K562 (cell line): Measurements from ENCODE around the gene ECI2. TPM values are rescaled to one million over a fixed set of nuclear protein-coding genes. Genes with fewer than 3 reads are reported as not detected.

ENCODE experiments used
- ATAC-seq: fragments of 200-7000 bp; cut with Tn5 transposase; 3 replicates; pipeline ENCODE4 v1.9.1; 2020; ENCODE audit warnings: moderate library complexity
- BruUV-seq: library from RNA; stranded (reverse); fragments of 400-500 nt; replicated peaks from 2 replicates; lab custom pipeline; 2021; lab: Mats Ljungman, UMichigan
- CTCF ChIA-PET: fragments of 300-600 bp; formaldehyde crosslinking; extraction: SDS; loops from one replicate; lab custom pipeline; 2021; ENCODE audit warnings: low intra/inter-chr PET ratio; lab: Yijun Ruan, JAX
- POLR2A ChIA-PET: fragments of 300-600, 350-650 bp; sonication (Branson Sonifier 250); formaldehyde crosslinking; extraction: SDS; loops from one replicate; lab custom pipeline; 2021; ENCODE audit warnings: antibody characterized with exemption, inconsistent platforms; lab: Yijun Ruan, JAX
- DNase-seq, 4 experiments: peaks; one replicate each; pipeline versions ENCODE4 v3.0.0 to v3.0.0-alpha.2; 2011 to 2018; ENCODE audit warnings: low spot score in 3 of 4, mixed read lengths in 3 of 4; ENCODE audit errors: extremely low read depth in 1 of 4
- FAIRE-seq: peaks from 2 replicates; lab custom pipeline; 2011; peaks lifted over from hg19 to GRCh38; lab: Jason Lieb, UNC
- H2AFZ ChIP-seq: 2 replicates; pipeline ENCODE4 v1.6.0; 2011; ENCODE audit warnings: low read depth, low read length, control low read depth, inconsistent platforms
- H3K27ac ChIP-seq: fragments of 200-600 bp; 3 replicates; pipeline ENCODE4 v1.8.0; 2011; ENCODE audit warnings: low read depth, mild to moderate bottlenecking, control low read depth, inconsistent platforms, low read length, moderate library complexity, mixed read lengths; ENCODE audit errors: extremely low read depth
- H3K27me3 ChIP-seq, 2 experiments: fragments of 300-600 bp in 1 of 2; 2 replicates in 1 of 2; 3 replicates in 1 of 2; pipeline versions ENCODE4 v1.6.0 to v1.8.0; 2011; ENCODE audit warnings: inconsistent platforms in 2 of 2, low read length in 2 of 2, mild to moderate bottlenecking in 1 of 2, mixed read lengths in 1 of 2, moderate library complexity in 1 of 2; ENCODE audit not compliant: control insufficient read depth in 2 of 2, insufficient read depth in 2 of 2
- H3K36me3 ChIP-seq: fragments of 300-600 bp; 3 replicates; pipeline ENCODE4 v1.8.0; 2011; ENCODE audit warnings: mild to moderate bottlenecking, low read length, inconsistent platforms; ENCODE audit not compliant: control insufficient read depth, insufficient read depth
- H3K4me1 ChIP-seq, 2 experiments: fragments of 200-600 bp in 1 of 2; replicated peaks in 1 of 2; 2 replicates in 1 of 2; 3 replicates in 1 of 2; pipeline versions ENCODE4 v1.5.1 to v1.8.0; 2011; ENCODE audit warnings: inconsistent platforms in 2 of 2, low read length in 2 of 2, mild to moderate bottlenecking in 1 of 2, mixed read lengths in 1 of 2, moderate library complexity in 1 of 2; ENCODE audit not compliant: control insufficient read depth in 2 of 2, insufficient read depth in 2 of 2
- H3K4me2 ChIP-seq: 2 replicates; pipeline ENCODE4 v1.6.1; 2011; ENCODE audit warnings: low read length, control low read depth, inconsistent platforms, mixed read lengths; ENCODE audit not compliant: insufficient read depth
- H3K4me3 ChIP-seq: fragments of 200-600 bp; sonication (generic), shearing (Covaris generic); 2 replicates; pipeline ENCODE4 v1.5.1; 2016; ENCODE audit warnings: control low read depth, inconsistent platforms
- H3K79me2 ChIP-seq: fragments of 200-600 bp; 3 replicates; pipeline ENCODE4 v1.8.0; 2011; ENCODE audit warnings: low read length, inconsistent platforms; ENCODE audit not compliant: control insufficient read depth, insufficient read depth
- H3K9ac ChIP-seq, 2 experiments: 2 replicates each; pipeline versions ENCODE4 v1.6.0 to v1.6.1; 2011; ENCODE audit warnings: low read depth in 2 of 2, low read length in 2 of 2, control low read depth in 1 of 2, inconsistent platforms in 1 of 2, mild to moderate bottlenecking in 1 of 2, mixed read lengths in 1 of 2; ENCODE audit not compliant: insufficient read depth in 1 of 2
- H3K9me1 ChIP-seq: one replicate; pipeline ENCODE4 v1.6.0; 2011; ENCODE audit warnings: inconsistent platforms, mild to moderate bottlenecking, low read length, moderate library complexity; ENCODE audit not compliant: control insufficient read depth, insufficient read depth
- H3K9me3 ChIP-seq: replicated peaks from 2 replicates; pipeline ENCODE4 v1.5.1; 2011; ENCODE audit warnings: low read depth, low read length, inconsistent platforms; ENCODE audit not compliant: control insufficient read depth, insufficient read depth
- H4K20me1 ChIP-seq: replicated peaks from 2 replicates; pipeline ENCODE4 v1.6.1; 2011; ENCODE audit warnings: low read length, inconsistent platforms, mixed read lengths; ENCODE audit not compliant: control insufficient read depth, insufficient read depth
- ASH1L ChIP-seq: fragments of 450-650 bp; IDR thresholded peaks from 2 replicates; pipeline ENCODE4 v1.6.1; 2018; ENCODE audit warnings: borderline replicate concordance, mild to moderate bottlenecking, low read depth; ENCODE audit not compliant: partially characterized antibody
- CHD2 ChIP-seq: IDR thresholded peaks from 2 replicates; pipeline ENCODE4 v1.6.1; 2011; ENCODE audit warnings: low read depth, low read length
- FOS ChIP-seq: IDR thresholded peaks from 3 replicates; pipeline ENCODE4 v1.6.1; 2011; ENCODE audit not compliant: insufficient read length; ENCODE audit errors: extremely low read depth
- KAT2B ChIP-seq: IDR thresholded peaks from one replicate; pipeline ENCODE4 v1.6.1; 2012; ENCODE audit warnings: low read depth, mild to moderate bottlenecking, control low read depth, inconsistent platforms, low read length, moderate library complexity
- NFYB ChIP-seq: IDR thresholded peaks from 2 replicates; pipeline ENCODE4 v1.6.1; 2011; ENCODE audit warnings: mild to moderate bottlenecking, moderate library complexity; ENCODE audit not compliant: insufficient read length; ENCODE audit errors: extremely low read depth
- RBM25 ChIP-seq: fragments of 200-400 bp; formaldehyde crosslinking; IDR thresholded peaks from 2 replicates; pipeline ENCODE4 v1.6.1; 2018; ENCODE audit warnings: low read length, low read depth, moderate library complexity; ENCODE audit not compliant: severe bottlenecking
- RNF2 ChIP-seq: sonication (generic); IDR thresholded peaks from 2 replicates; pipeline ENCODE4 v1.6.1; 2016
- SP2 ChIP-seq: IDR thresholded peaks from 2 replicates; pipeline ENCODE4 v1.6.1; 2011; ENCODE audit warnings: mild to moderate bottlenecking, low read depth, low read length, moderate library complexity; ENCODE audit not compliant: poor library complexity, severe bottlenecking; ENCODE audit errors: extremely low read depth
- ZKSCAN1 ChIP-seq: fragments of 150-350 bp; IDR thresholded peaks from 2 replicates; pipeline ENCODE4 v1.6.1; 2016; ENCODE audit warnings: low read depth, low read length
- WGBS: fragments of 100-300 bp; shearing (Covaris generic); methylation state at CpG from one replicate; pipeline ENCODE4 v1.1.6; 2016; ENCODE audit warnings: low coverage, mixed read lengths; ENCODE audit not compliant: insufficient coverage; ENCODE audit errors: missing lambda C conversion rate; 5-methylcytosine and 5-hydroxymethylcytosine counted together
- in situ Hi-C: fragments of 300-500 bp; cut with MboI; formaldehyde crosslinking; loops from 4 replicates; pipeline ENCODE4 v1.15.0; 2018; ENCODE audit warnings: inconsistent platforms, mixed read lengths
- intact Hi-C: fragments of 100-400 bp; cut with micrococcal nuclease; formaldehyde crosslinking; loops from 2 replicates; pipeline ENCODE4 v1.14.2; 2022
- polyA plus RNA-seq, 8 experiments: library from polyadenylated mRNA; depleted of rRNA in 4 of 8; stranded (reverse) in 5 of 8; unstranded in 3 of 8; fragments of >200 nt; fragmentation: Nextera tagmentation in 2 of 8; fragmentation: Illumina TruSeq in 1 of 8; extraction: Ambion mirVana in 2 of 8; extraction: Trizol in 1 of 8; gene quantifications; 2 replicates each; pipeline versions ENCODE4 v1.2.1 to v1.2.3, GENCODE V29; 2011 to 2014; ENCODE audit warnings: inconsistent platforms in 1 of 8, missing spikeins in 1 of 8
- total RNA-seq, 7 experiments: library from RNA; depleted of rRNA in 6 of 7; stranded (reverse); fragments of >200 nt in 6 of 7; fragmentation: Illumina TruSeq in 2 of 7; extraction: Trizol in 2 of 7; gene quantifications; 2 replicates each; pipeline versions ENCODE4 v1.2.1 to v1.2.3, GENCODE V29; 2011 to 2021; ENCODE audit warnings: low replicate concordance in 1 of 7
- TF ChIP-seq, protein P1 (sequence below): fragments of 200-400 bp; formaldehyde crosslinking; IDR thresholded peaks from 2 replicates; pipeline ENCODE4 v1.6.1; 2017; ENCODE audit warnings: mild to moderate bottlenecking, low read depth, low read length, moderate library complexity
- TF ChIP-seq, protein P2 (sequence below), 2 experiments: IDR thresholded peaks in 1 of 2; conservative IDR thresholded peaks in 1 of 2; 2 replicates each; pipeline ENCODE4 v1.6.1; 2016; ENCODE audit warnings: low read depth in 2 of 2, mild to moderate bottlenecking in 1 of 2, missing compliant biosample characterization in 1 of 2, missing genetic modification characterization in 1 of 2, moderate library complexity in 1 of 2
- TF ChIP-seq, protein P3 (sequence below): fragments of 450-650 bp; IDR thresholded peaks from 2 replicates; pipeline ENCODE4 v1.6.1; 2016
- TF ChIP-seq, protein P4 (sequence below): fragments of 450-650 bp; formaldehyde crosslinking; IDR thresholded peaks from 2 replicates; pipeline ENCODE4 v1.4.0; 2020; ENCODE audit warnings: mild to moderate bottlenecking, moderate library complexity

The ECI2 gene
- total and polyA plus RNA-seq, 9 of the 15 experiments (the other 6 are each of a cell fraction or from before 2014, with no cell fraction given), result 80.7 to 377 (median 142) TPM

DNA sequence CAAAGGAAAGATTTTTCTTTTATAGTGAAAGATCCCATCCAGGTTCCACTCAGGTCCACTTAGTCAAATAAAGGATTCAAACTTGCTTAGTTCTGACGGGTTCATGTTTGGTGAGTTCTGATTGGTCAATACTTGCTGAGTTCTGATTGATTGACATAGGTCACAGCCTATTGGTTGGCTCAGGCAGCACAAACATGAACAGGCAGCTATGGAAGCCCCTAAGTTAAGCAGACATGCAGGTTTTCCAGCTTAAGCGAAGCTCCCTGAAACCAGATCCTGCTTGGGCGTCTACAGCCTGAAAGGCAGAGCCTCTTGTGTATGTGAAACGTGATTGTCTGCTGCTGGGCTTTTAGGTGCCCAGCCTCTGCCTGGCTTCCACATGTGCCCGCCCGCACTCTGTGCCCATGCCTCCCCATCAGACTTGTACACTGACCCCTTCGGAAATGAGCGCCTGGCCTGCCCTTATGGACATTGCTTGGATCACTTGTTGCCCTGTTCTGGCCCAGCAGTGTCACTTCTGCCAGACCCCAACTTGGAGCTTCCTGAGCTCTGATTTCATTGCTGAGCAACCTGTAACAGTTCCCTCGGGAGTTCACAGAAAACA, 45.4 kb upstream of the ECI2 start:
- H3K9me1 ChIP-seq, result no peaks in the 10 kb centered on the region
- H3K4me2 ChIP-seq, result peak overlapping the region; percentile 10; the same call in 1 of the 2 replicates
- POLR2A ChIA-PET, result interaction anchor here (0.5 to 0.7 kb wide), 2 partner anchors 11 to 428 kb away, joined by 3 to 4 read pairs; no protein-coding TSS in a partner anchor
- no TSS peak for BruUV-seq
- H3K79me2 ChIP-seq, result no peaks in the 10 kb centered on the region
- no peaks in the 10 kb centered on the region for H3K27me3 ChIP-seq
- TF ChIP-seq ZKSCAN1, result no peak
- TF ChIP-seq, protein P1, sequence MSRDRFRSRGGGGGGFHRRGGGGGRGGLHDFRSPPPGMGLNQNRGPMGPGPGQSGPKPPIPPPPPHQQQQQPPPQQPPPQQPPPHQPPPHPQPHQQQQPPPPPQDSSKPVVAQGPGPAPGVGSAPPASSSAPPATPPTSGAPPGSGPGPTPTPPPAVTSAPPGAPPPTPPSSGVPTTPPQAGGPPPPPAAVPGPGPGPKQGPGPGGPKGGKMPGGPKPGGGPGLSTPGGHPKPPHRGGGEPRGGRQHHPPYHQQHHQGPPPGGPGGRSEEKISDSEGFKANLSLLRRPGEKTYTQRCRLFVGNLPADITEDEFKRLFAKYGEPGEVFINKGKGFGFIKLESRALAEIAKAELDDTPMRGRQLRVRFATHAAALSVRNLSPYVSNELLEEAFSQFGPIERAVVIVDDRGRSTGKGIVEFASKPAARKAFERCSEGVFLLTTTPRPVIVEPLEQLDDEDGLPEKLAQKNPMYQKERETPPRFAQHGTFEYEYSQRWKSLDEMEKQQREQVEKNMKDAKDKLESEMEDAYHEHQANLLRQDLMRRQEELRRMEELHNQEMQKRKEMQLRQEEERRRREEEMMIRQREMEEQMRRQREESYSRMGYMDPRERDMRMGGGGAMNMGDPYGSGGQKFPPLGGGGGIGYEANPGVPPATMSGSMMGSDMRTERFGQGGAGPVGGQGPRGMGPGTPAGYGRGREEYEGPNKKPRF, result no peak
- peak; percentile 95 for TF ChIP-seq NFYB
- TF ChIP-seq SP2, result peak; percentile 36
- peak; percentile 80 for TF ChIP-seq FOS
- TF ChIP-seq, protein P2, sequence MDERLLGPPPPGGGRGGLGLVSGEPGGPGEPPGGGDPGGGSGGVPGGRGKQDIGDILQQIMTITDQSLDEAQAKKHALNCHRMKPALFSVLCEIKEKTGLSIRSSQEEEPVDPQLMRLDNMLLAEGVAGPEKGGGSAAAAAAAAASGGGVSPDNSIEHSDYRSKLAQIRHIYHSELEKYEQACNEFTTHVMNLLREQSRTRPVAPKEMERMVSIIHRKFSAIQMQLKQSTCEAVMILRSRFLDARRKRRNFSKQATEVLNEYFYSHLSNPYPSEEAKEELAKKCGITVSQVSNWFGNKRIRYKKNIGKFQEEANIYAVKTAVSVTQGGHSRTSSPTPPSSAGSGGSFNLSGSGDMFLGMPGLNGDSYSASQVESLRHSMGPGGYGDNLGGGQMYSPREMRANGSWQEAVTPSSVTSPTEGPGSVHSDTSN (CRISPR knock-in tag; IDR thresholded peaks at IDR 0.05; ENCODE audit: low read depth), result peak; percentile 67
- TF ChIP-seq, protein P2 (tag; conservative IDR thresholded peaks at IDR 0.05; ENCODE audit: low read depth), result peak; percentile 89
- TF ChIP-seq RBM25, result peak; percentile 82
- TF ChIP-seq, protein P3, sequence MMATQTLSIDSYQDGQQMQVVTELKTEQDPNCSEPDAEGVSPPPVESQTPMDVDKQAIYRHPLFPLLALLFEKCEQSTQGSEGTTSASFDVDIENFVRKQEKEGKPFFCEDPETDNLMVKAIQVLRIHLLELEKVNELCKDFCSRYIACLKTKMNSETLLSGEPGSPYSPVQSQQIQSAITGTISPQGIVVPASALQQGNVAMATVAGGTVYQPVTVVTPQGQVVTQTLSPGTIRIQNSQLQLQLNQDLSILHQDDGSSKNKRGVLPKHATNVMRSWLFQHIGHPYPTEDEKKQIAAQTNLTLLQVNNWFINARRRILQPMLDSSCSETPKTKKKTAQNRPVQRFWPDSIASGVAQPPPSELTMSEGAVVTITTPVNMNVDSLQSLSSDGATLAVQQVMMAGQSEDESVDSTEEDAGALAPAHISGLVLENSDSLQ, result peak; percentile 98
- peak; percentile 64 for TF ChIP-seq ASH1L
- TF ChIP-seq, protein P4, sequence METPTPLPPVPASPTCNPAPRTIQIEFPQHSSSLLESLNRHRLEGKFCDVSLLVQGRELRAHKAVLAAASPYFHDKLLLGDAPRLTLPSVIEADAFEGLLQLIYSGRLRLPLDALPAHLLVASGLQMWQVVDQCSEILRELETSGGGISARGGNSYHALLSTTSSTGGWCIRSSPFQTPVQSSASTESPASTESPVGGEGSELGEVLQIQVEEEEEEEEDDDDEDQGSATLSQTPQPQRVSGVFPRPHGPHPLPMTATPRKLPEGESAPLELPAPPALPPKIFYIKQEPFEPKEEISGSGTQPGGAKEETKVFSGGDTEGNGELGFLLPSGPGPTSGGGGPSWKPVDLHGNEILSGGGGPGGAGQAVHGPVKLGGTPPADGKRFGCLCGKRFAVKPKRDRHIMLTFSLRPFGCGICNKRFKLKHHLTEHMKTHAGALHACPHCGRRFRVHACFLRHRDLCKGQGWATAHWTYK (CRISPR knock-in tag), result no peak
- peak; percentile 39; the same call in 1 of the 2 replicates for TF ChIP-seq CHD2
- TF ChIP-seq RNF2, result no peak
- no peak for TF ChIP-seq KAT2B
- FAIRE-seq, result peak; percentile 59
- peak; percentile 56 to 82 (median 63) for DNase-seq
- peak; percentile 77 for ATAC-seq
- H4K20me1 ChIP-seq, result no peaks in the 10 kb centered on the region
- H3K27ac ChIP-seq, result no peak overlapping the region
- peaks cover 0 to 20% of the 10 kb centered on the region in 2 experiments; a peak in 3 of 5 replicates for H3K4me1 ChIP-seq
- H3K9me3 ChIP-seq, result peaks cover 3% of the 10 kb centered on the region
- H3K36me3 ChIP-seq, result no peaks in the 10 kb centered on the region
- WGBS, result 10% methylated on average over 9 of the region's 9 CpGs
- intact Hi-C loops, result no loop called here
- CTCF ChIA-PET, result no interaction called here
- in situ Hi-C loops, result no loop called here
- H2AFZ ChIP-seq, result peak overlapping the region; percentile 77
- no peak overlapping the region for H3K4me3 ChIP-seq
- H3K9ac ChIP-seq, result peak overlapping the region in 1 of 2 experiments; percentile 57; a peak in 2 of 4 replicates
